H4 (cell line): ENCODE data around the gene APOE. TPM values are rescaled to one million over a fixed set of nuclear protein-coding genes. Genes with fewer than 3 reads are reported as not detected.
"Not testable (repeated sequence)": the region's sequence is repeated elsewhere in the genome, so short reads cannot be mapped to it uniquely, and the experiment has no call there.

Experiments
- DNase-seq: peaks from one replicate; pipeline ENCODE4 v3.0.0-alpha.2; 2015; ENCODE audit warnings: low spot score
- total RNA-seq: library from RNA; depleted of rRNA; stranded (reverse); fragments of >200 nt; shearing (Covaris generic); gene quantifications from 2 replicates; pipeline ENCODE4 v1.2.3, GENCODE V29; 2014

The APOE gene
- total RNA-seq, 1 experiment from 2014 or later = 0.75 TPM

GRCh38 chr19:44909775-44910174 lies 4.2 kb downstream of the APOE start:
- DNase-seq = no peak

GRCh38 chr19:44911896-44912295 lies 6.3 kb downstream of the APOE start:
- not testable (repeated sequence) for DNase-seq

- DNase-seq = no peak
Measured at GRCh38 chr19:44912854-44913253, 7.3 kb downstream of the APOE start.

- not testable (repeated sequence) for DNase-seq
Measured at GRCh38 chr19:44913512-44914432, 8.2 kb downstream of the APOE start.

GRCh38 chr19:44914433-44915206 lies 9.0 kb downstream of the APOE start, which contains the start of gene APOC1:
Gene APOC1 (plus strand): TSS chr19:44914608. CDS start chr19:44914892, 284 bp downstream.
- DNase-seq = not testable (repeated sequence)

- DNase-seq = no peak
Measured at GRCh38 chr19:44924243-44924725, 18.7 kb downstream of the APOE start.

- DNase-seq = peak; percentile 72
Measured at GRCh38 chr19:44925114-44925891, 19.7 kb downstream of the APOE start.

GRCh38 chr19:44926245-44927077 lies 20.9 kb downstream of the APOE start:
- not testable (repeated sequence) for DNase-seq

- DNase-seq = peak; percentile 76
Measured at GRCh38 chr19:44927746-44928145, 22.1 kb downstream of the APOE start.

GRCh38 chr19:44930088-44930487 lies 24.5 kb downstream of the APOE start:
- DNase-seq = no peak

GRCh38 chr19:44931541-44931940 lies 25.9 kb downstream of the APOE start:
- no peak for DNase-seq

GRCh38 chr19:44939668-44940067 lies 34.1 kb downstream of the APOE start:
- no peak for DNase-seq

- no peak for DNase-seq
Measured at GRCh38 chr19:44942067-44942571, 36.5 kb downstream of the APOE start, which contains the start of gene APOC4. Gene APOC4 (plus strand): TSS chr19:44942237. CDS start chr19:44942278, 41 bp downstream.

GRCh38 chr19:44943801-44944249 lies 38.2 kb downstream of the APOE start:
- no peak for DNase-seq

- DNase-seq = no peak
Measured at GRCh38 chr19:44947041-44947581, 41.5 kb downstream of the APOE start.

- DNase-seq = no peak
Measured at GRCh38 chr19:44948237-44948636, 42.6 kb downstream of the APOE start.

- no peak for DNase-seq
Measured at GRCh38 chr19:44948763-44949374, 43.3 kb downstream of the APOE start.

- no peak for DNase-seq
Measured at GRCh38 chr19:44949550-44949949, 44.0 kb downstream of the APOE start.
